Mammary epithelial cell (primary cell): ENCODE measurements around the gene SCIN.
A peak's percentile ranks its signal among the peaks of the same experiment; 100 is the strongest.

Experiments
- CTCF ChIP-seq, 2 donors: IDR thresholded peaks in 1 of 2; conservative IDR thresholded peaks in 1 of 2; 2 replicates each; pipeline ENCODE4 v1.5.1; 2011 to 2012; ENCODE audit warnings: inconsistent platforms in 2 of 2, low read length in 2 of 2, mild to moderate bottlenecking in 2 of 2, control low read depth in 1 of 2, low read depth in 1 of 2; ENCODE audit not compliant: insufficient read depth in 1 of 2; ENCODE audit errors: extremely low read depth in 1 of 2
- EZH2 ChIP-seq: IDR thresholded peaks from 2 replicates; pipeline ENCODE4 v1.6.1; 2012; ENCODE audit warnings: low read length, inconsistent platforms, borderline replicate concordance

DNA sequence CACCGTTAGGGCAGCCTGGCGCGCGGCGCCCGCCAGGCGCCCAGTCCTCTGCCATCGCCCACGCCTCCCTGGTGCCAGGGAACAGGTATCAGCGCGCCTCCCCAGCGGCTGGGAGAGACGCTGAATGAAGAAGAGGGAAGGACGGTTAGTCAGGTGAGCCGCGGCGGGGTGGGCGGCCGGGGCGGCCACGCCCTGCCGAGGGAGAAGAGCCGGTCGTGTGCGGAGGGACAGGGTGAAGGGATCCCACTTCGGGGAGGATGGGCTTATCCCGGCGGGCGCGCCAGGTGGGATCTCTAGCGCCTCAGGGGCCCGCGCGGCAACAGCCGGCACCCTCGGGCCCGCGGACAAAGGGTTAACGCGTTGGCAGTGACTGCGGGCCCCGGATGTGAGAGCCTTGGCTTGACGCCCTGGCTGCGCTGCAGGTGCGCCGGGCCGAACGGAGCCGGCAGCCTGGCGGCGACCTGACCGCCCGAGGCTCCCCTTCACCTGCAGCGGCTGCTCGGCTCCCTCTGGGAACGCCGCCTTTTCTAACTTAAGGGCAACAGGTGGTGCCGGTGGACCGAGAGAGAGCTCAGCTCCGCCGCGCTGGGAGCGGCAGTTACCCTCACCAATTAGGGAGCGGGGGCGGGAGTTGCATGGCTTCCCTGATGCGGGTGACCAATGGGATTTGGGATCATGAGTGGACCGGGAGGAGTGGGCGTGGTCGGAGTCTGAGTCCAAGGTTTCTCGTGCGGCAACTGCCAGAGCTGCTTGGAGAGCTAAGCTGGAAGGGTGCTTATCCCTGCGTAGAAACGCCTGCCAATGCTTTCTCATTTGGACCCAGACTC, 116.6 kb downstream of the SCIN start, which contains the start of gene ARL4A:
- TF ChIP-seq CTCF (conservative IDR thresholded peaks at IDR 0.05 in 1 of 2, IDR thresholded peaks at IDR 0.05 in 1 of 2; ENCODE audit: extremely low read depth in 1 of 2, insufficient read depth in 1 of 2, low read depth in 1 of 2, low read length in 2 of 2) (peak; percentile 19 to 63), EZH2 (no peak)
